HG02759 (cell line): Measurements from ENCODE around the gene FGF18.

Source experiments
- ATAC-seq: cut with Tn5 transposase; IDR thresholded peaks from one replicate; pipeline ENCODE4 v1.9.1; 2021; ENCODE audit warnings: mild to moderate bottlenecking, moderate library complexity; ENCODE audit not compliant: unreplicated experiment

FGF18 gene

DNA sequence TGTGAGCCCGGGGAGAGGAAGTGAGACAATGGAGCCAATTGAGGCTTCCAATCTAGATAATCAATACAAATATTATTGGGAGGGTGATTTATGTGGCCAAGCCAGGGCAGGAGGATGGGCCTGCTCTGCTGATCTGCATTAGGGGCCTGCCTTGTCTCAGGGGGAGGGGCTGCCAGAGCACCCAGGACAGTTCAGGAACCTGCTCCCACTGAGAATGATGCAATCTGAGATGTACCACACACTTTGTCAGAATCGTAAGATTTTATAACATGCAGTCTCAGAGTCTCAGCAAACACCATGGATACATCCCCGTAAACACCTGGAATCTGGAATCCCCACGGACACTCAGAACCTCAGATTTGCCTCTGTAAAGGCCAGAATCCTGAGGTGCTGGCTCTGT, 19.3 kb downstream of the FGF18 start:
- no peak for ATAC-seq

GRCh38 chr5:171441246-171441791, 21.9 kb downstream of the FGF18 start:
- no peak for ATAC-seq

DNA sequence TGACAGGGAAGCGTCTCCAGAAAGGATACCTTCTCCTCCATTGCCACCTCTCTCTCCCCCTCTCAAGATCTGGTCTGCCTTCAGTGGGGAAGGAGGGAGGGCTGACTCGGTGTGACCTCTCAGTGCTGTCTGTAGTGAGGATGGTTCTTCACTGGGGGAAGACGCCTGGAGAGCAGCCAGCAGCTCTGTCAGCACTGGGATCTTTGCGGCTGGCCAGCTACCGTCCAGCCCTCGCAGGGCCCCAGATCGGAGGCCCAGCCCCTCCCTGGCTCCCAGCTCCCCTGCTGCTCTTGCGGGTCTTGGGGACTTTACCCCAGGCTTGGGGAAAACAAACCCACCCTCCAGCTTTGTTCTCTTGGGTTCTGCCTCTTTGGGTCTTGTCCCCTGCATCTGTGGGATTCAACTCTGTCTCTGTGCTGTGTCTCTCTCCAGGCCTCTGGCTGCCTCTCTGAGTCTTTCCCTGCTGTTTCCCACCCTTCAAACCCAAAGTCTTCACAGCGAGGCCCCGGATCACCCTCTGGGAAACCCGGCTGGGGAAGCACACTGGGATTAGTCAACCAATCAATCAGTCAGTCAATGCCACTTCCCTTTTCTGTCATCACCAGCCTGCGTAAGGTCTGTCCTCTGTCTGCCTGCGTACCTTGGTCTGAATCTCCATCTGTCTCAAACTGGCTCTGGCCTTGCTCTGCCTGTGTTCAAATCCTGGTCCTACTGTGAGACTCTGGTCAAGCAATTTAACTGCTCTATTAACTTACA, 23.0 kb downstream of the FGF18 start:
- no peak for ATAC-seq

DNA sequence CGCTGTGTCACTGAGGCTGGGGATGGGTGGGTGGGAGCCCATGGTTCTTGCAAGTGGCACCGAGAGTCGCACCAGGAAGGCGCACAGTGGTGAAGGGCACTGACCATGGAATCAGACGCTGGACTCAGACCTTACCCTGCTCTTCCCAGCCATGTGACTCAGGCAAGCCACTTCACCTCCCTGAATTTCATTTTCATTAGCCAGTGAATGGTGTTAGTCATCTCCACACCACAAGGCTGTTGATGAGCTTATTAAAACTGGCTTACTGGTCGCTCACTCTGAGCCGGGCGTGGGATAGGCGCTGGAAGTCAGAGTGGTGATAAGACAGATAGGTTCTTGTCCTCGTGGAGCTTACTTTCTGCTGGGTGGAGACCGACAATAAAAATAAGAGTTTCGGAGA, 25.1 kb downstream of the FGF18 start:
- ATAC-seq: no peak

- no peak for ATAC-seq
Measured at GRCh38 chr5:171445644-171446516, 26.4 kb downstream of the FGF18 start.

DNA sequence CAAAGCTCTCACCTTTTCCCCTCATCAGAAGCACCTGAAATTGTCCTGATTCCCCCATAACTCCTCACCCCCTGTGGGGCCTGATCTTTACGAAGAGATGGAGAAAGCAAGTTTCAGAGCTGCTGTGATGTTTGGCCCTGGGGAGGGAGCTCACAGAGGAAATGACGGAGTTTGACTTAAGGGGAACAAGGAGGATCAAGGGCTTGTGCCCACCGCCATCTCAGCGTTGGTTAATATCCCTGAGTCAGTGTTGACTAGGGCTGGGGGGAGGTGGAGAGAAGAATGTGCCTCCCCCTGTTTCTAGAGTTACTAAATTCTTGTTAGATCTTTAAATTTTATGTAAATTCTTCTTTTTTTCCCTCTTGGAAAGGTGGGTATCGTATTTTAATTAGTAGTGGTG, 27.8 kb downstream of the FGF18 start:
- ATAC-seq: no peak

DNA sequence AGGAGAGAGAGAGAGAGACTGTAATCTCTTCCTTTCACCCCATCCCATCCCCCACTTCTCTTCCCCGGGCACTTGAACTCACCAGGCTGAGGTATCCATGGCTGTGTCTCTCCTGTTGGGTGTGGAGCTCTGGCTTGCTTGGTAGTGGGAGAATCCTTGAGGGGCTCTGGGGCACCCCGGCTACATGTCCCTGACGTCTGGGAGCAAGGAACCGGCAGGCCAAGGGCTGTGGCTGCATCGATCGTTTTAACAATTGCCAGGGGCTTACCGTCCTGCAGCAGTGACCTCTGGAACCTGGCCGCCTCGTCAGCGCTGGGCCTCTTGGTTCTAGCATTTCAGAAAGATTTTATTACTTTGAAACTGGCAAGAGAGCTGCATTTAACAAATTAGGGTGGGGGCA, 30.0 kb downstream of the FGF18 start:
- ATAC-seq: no peak

DNA sequence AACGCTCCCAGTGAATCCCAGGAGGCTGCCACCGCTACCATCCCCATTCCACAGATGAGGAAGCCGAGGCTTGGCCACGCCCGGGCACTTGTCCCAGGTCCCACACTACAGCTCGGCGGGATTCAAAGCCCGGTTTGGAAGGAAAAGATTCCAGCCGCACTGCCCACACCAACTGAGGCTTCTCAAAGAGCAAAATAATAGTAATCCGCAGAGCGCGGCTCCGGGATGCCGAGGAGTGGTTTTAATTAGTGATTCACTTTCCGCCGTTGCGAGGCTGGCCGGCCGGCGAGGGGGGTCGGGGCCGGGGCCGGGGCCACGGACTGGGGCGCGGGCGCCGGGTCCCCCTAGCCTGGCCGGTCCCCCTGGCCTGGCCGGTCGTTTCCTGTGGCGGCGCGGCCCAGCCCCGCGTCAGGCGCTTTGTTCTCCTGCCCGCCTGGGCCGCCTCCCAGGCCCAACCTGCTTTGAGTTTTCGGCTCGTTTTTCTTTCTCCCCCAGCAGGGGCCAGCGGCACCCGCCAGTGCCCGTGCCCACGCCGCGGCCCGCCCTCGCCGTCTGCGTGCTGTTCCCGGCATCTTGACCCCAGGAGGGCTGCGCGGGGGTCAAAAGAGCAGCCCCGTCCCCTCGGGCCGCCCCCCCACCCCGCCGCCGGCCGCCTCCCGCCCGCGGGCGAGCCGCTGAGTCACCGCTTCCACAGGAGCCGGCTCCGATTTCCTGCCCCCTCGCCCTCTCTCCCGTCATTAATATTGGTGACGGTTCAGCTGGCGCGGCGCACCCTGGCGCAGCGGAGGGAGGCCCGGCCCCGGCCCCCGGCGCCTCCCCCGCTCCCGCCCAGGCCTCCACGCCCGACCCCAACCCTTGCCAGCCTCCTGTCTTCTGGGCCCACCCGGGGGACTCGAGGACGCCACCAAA, 31.2 kb downstream of the FGF18 start:
- no peak for ATAC-seq

GRCh38 chr5:171451421-171451820, 32.0 kb downstream of the FGF18 start:
- no peak for ATAC-seq

DNA sequence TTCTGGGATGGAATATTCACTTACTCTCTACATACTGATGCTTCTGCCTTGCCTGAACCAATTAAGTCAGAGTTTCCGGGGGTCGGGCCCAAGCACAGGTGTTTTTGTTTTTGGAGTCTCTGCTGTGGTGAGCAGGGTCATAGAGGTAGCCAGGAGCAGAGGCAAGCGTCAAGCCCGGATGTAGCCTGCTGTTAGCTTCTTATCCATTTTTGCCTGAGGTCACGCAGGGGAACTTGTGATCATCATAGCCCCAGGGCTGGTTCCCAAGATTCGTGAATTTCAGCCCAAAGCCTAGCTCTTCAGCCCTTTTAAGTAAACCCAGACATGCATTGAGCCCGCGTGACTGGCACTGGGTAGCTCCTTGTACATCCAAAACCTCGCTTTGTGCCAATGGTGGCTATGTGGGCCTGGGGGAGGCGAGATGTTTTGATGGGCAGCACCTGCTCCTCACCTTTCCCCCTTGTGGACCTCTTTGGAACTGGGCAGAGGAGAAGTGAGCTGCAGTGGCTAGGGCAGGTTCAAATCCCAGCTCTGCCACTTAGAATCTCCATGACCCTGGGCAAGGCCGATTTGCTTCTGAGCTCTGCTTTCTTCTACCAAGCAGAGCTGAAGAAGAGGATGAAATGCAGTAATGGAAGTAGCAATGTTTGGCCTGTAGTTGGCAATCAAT, 33.7 kb downstream of the FGF18 start:
- ATAC-seq: no peak

- no peak for ATAC-seq
Measured at GRCh38 chr5:171453988-171454387, 34.5 kb downstream of the FGF18 start.

GRCh38 chr5:171454549-171454948, 35.1 kb downstream of the FGF18 start:
- ATAC-seq: no peak

DNA sequence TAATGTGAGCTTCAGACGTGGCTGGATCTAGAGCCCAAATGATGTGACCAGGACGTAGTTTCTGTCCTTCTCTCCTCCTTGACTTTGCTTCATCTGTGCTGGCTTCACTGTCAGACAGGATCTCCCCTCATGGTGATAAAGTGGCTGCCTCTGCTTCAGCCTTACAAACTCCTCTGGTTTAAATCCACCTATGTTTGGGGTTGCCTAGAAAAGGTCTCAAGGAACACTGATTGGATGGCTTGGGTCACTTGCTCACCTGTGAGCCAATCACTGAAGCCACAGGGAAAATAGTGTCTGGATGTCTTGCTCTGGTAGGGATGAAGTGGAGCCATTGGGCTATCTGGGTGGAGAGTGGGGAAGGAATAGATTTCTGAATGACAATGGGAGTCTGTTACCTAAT, 36.1 kb downstream of the FGF18 start:
- no peak for ATAC-seq

DNA sequence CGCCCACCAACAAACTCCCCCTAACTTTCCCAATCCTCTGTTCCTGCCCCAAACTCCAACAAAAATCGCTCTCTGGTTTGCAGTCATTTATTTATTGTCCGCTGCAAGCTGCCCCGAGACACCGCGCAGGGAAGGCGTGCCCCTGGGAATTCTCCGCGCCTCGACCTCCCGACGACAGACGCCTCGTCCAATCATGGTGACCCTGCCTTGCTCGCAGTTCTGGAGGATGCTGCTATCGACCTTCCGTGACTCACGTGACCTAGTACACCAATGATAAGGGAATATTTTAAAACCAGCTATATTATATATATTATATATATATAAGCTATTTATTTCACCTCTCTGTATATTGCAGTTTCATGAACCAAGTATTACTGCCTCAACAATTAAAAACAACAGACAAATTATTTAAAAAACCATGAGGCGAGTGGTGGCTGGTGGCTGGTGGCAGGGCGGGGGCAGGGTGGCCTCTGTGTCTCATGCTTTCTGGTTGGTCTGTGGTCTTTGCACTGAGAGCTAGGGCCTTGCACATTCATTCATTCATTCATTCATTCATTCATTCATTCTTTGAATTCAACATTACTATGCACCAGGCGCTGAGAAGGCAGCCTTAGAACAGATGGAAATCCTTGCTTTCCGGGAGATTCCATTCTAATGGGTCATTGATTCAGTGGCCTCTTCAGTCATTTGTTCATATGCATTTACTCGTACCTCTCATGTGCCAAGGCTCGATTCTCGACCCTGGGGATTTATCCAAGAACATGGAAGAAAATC, 37.9 kb downstream of the FGF18 start:
- no peak for ATAC-seq

- ATAC-seq: no peak
Measured at GRCh38 chr5:171459839-171460238, 40.4 kb downstream of the FGF18 start.

- no peak for ATAC-seq
Measured at GRCh38 chr5:171462136-171462927, 42.9 kb downstream of the FGF18 start.

- no peak for ATAC-seq
Measured at GRCh38 chr5:171462928-171463861, 43.7 kb downstream of the FGF18 start.

- ATAC-seq: no peak
Measured at GRCh38 chr5:171463862-171464229, 44.4 kb downstream of the FGF18 start.
